SJSA1 (cell line): ENCODE measurements around the gene MBP. TPM values are rescaled to one million over a fixed set of nuclear protein-coding genes. Genes with fewer than 3 reads are reported as not detected.

Source experiments
- DNase-seq, 2 experiments: peaks; one replicate each; pipeline ENCODE4 v3.0.0-alpha.2; 2015 to 2020; ENCODE audit warnings: low spot score in 2 of 2, low read depth in 1 of 2
- H3K27ac ChIP-seq: fragments of 250-450 bp; sonication (Bioruptor Pico); 2 replicates; pipeline ENCODE4 v1.5.1; 2020; ENCODE audit warnings: mild to moderate bottlenecking, moderate library complexity
- H3K27me3 ChIP-seq: fragments of 250-450 bp; sonication (Bioruptor Pico); replicated peaks from 2 replicates; pipeline ENCODE4 v1.5.1; 2020; ENCODE audit warnings: mild to moderate bottlenecking, moderate library complexity
- H3K36me3 ChIP-seq: fragments of 250-450 bp; sonication (Bioruptor Pico); 2 replicates; pipeline ENCODE4 v1.5.1; 2020; ENCODE audit warnings: mild to moderate bottlenecking
- H3K4me1 ChIP-seq: fragments of 250-450 bp; sonication (Bioruptor Pico); replicated peaks from 2 replicates; pipeline ENCODE4 v1.6.1; 2021; ENCODE audit warnings: mild to moderate bottlenecking
- H3K4me3 ChIP-seq: fragments of 250-450 bp; sonication (Bioruptor Pico); 2 replicates; pipeline ENCODE4 v1.5.1; 2020; ENCODE audit warnings: mild to moderate bottlenecking
- H3K9me3 ChIP-seq: fragments of 250-450 bp; sonication (Bioruptor Pico); replicated peaks from 2 replicates; pipeline ENCODE4 v1.5.1; 2020; ENCODE audit warnings: mild to moderate bottlenecking
- total RNA-seq: library from RNA; depleted of rRNA; stranded (reverse); fragments of >200 nt; shearing (Covaris generic); gene quantifications from 2 replicates; pipeline ENCODE4 v1.2.3, GENCODE V29; 2014

Gene MBP
- total RNA-seq, 1 experiment from 2014 or later, result not detected

DNA sequence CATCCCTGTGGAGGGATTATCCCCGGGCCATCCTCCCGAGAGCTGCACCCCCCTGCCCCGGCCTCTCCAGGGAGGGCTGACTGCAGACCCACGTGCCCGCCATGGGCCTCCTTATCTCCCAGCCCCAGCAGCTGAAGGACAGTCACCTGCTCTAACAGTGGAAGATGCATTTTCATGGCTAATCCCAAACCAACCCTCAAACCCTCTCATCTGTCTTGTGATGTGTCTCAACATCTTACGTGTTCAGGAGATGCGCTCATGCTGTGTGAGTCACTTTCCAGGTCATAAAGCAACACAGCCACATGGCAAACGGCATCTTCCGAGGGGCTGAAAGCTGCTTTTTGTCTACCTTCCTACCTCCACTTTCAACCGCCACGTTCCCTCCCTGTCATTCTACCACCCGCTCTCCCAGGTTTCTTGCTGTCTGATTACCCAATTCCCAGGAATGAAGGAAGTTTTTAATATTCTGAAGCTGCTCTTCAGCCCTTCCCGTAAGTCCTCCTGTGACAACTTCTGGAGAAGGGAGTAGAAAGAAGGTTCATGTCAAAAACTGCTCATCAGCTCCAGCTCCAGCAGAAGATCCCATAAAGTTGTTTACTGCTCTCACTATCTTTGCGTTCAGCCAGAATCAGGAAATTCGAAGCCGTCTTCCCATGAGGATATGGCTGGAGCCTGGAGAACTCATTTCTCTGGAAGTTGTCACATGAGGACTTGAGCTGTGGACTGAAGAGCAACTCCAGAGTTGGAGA lies 54.5 kb downstream of the MBP start:
- Histone ChIP-seq H3K36me3 (no peaks in the 10 kb centered on the region), H3K4me1 (peaks cover 23% of the 10 kb centered on the region), H3K27ac (no peak overlapping the region), H3K9me3 (no peaks in the 10 kb centered on the region), H3K4me3 (no peak overlapping the region), H3K27me3 (no peaks in the 10 kb centered on the region)
- DNase-seq, result no peak

DNA sequence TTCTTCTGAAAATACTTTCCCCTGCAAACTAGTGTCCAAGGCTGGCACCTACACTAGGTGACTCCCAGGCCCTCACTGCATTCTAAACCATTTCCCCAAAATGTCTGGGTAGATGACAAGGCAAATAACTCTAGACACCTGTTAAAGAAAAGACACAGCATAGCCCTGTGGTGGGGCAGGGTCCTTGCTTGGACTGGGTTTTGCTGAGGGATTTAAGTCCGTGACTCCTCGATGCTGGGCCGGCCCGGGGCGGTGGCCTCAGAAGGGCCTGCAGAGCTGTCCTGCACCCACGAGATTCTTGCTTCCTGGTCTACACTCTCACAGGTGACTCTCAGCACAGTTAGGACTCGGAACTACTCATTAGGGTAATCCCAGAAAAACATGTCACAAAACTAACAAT lies 55.2 kb downstream of the MBP start:
- H3K36me3 ChIP-seq, result no peaks in the 10 kb centered on the region
- DNase-seq, result no peak
- H3K4me3 ChIP-seq, result no peak overlapping the region
- H3K4me1 ChIP-seq, result peaks cover 27% of the 10 kb centered on the region
- H3K27ac ChIP-seq, result no peak overlapping the region
- no peaks in the 10 kb centered on the region for H3K9me3 ChIP-seq
- H3K27me3 ChIP-seq, result no peaks in the 10 kb centered on the region

DNA sequence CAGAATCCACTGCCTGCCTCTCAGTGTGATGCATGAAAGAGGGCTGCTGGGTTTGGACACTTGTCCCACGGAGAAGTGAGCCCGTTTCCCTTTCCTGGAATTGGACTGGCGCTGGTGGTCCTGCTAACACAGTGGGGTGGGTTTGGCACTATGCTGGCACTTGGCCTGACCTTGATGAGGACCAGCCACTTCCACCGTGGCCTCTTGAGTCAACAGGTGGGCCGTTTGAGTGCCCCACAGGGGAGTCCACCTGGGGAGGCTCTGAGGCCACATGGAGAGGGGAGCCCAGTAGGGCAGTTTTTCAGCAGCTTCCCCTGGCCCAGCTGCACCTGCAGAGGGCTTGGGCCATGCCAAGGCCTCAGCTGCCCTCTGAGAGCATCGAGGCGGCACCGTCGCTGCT lies 56.5 kb downstream of the MBP start:
- peaks cover 36% of the 10 kb centered on the region for H3K4me1 ChIP-seq
- H3K27ac ChIP-seq, result no peak overlapping the region
- no peak for DNase-seq
- H3K4me3 ChIP-seq, result no peak overlapping the region
- no peaks in the 10 kb centered on the region for H3K9me3 ChIP-seq
- no peaks in the 10 kb centered on the region for H3K27me3 ChIP-seq
- H3K36me3 ChIP-seq, result no peaks in the 10 kb centered on the region

DNA sequence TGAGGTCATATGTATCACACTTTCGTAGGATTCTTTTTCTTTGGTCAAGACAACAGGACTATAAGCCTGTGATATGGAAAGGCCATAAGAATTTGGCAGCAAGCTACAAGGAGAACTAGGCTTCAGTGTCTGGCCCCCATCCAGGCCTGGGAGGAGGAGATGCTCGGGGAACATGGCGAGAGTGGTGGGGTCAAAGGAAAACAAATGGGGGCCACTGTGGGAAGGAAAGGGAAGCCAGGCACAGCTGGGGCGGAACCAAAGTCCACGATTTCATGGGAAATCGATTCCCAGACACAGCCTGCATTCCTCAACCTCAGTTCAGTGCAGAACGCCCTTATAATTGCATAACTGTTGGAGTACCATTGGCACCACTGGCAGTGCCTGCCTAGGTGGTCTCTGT lies 58.2 kb downstream of the MBP start:
- no peaks in the 10 kb centered on the region for H3K27me3 ChIP-seq
- no peak overlapping the region for H3K27ac ChIP-seq
- no peak for DNase-seq
- no peaks in the 10 kb centered on the region for H3K9me3 ChIP-seq
- H3K36me3 ChIP-seq, result no peaks in the 10 kb centered on the region
- H3K4me3 ChIP-seq, result no peak overlapping the region
- H3K4me1 ChIP-seq, result peaks cover 45% of the 10 kb centered on the region

DNA sequence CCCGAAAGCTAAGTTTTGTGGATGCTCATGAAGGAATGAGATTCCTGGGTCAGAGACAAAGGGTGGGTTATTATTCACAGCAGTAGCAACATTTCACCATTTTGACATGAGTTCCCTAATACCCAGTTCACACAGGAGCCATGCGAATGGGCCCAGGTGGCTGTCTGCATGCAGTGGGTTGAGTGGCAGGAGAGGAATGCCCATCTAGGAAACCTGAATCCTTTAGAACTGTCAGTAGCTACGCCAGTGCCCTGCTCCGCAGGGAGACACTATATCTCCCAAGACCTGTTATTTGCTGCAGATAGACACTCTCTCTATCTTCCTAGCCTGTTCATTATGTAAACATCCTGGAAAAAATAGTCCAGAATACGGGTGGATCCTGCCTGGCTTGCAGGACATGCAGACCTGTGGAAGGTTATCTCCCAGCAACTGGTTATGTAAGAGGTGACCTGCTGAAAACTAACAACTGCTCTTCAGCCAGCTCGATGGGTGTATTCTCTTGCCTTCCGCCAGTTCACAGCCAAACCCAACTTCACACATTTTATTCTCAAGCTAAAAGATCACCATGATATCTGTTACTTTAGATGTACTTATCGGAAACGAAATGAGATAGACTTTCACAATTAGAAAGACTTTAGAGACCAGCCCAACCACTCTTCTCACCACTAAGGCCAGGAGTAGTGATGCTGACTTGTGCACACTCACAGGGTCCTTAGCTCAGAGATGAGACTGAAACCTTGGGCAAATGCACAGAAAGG lies 59.1 kb downstream of the MBP start:
- H3K27me3 ChIP-seq, result no peaks in the 10 kb centered on the region
- H3K27ac ChIP-seq, result no peak overlapping the region
- no peaks in the 10 kb centered on the region for H3K9me3 ChIP-seq
- no peak for DNase-seq
- H3K36me3 ChIP-seq, result no peaks in the 10 kb centered on the region
- H3K4me1 ChIP-seq, result peaks cover 47% of the 10 kb centered on the region
- no peak overlapping the region for H3K4me3 ChIP-seq

DNA sequence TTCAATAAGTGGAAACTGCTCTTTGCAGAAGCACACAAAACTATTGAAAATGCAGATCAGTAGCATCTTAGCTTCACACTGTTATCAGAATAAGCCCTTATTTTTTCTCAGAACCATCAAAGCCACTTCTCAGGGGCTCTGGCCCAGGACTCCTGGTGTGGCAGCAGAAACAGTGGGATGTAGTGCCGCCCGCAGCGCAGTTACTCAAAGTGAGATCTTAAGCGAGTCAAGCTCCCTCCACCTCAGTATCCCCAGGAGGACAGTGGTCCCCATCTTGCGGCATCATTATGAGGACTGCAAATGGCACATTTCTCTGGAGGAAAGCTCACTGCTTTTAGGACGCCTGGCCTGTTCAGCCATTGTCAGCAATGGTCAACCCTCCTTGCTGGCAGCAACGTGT lies 60.0 kb downstream of the MBP start:
- Histone ChIP-seq H3K27me3 (no peaks in the 10 kb centered on the region), H3K36me3 (no peaks in the 10 kb centered on the region), H3K4me3 (no peak overlapping the region), H3K9me3 (no peaks in the 10 kb centered on the region), H3K4me1 (peaks cover 48% of the 10 kb centered on the region), H3K27ac (peak overlapping the region; percentile 80)
- DNase-seq, result no peak

DNA sequence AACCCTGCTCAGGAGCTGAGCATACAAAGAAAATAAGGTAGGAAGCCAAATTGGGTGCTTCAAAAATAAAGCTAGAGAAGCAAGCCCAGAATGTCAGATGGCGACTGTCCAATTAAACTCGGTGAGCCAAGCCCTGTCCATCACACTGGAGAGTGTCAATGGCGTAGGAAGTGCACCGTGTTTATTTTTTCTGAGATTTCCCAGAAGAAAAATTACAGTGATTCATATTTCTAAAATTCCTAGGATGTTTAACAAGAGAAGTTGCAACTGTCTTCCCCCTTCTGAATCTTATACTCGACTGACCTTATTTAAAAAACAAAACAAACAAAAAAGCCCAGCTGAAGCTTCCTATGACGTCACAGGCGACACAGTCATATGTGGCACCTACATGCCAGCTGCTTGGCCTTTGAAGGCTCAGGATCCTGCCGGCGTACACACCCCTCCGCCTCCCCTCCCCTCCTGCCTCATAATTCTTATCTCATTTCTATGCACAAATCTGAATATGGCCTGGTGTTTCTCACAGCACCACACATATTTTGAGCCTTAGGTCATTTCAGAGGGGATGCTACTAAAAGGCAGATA lies 60.8 kb downstream of the MBP start:
- H3K27me3 ChIP-seq, result no peaks in the 10 kb centered on the region
- peaks cover 56% of the 10 kb centered on the region for H3K4me1 ChIP-seq
- peak; percentile 91 to 97 for DNase-seq
- no peaks in the 10 kb centered on the region for H3K36me3 ChIP-seq
- peak overlapping the region; percentile 80 for H3K27ac ChIP-seq
- H3K9me3 ChIP-seq, result no peaks in the 10 kb centered on the region
- no peak overlapping the region for H3K4me3 ChIP-seq

DNA sequence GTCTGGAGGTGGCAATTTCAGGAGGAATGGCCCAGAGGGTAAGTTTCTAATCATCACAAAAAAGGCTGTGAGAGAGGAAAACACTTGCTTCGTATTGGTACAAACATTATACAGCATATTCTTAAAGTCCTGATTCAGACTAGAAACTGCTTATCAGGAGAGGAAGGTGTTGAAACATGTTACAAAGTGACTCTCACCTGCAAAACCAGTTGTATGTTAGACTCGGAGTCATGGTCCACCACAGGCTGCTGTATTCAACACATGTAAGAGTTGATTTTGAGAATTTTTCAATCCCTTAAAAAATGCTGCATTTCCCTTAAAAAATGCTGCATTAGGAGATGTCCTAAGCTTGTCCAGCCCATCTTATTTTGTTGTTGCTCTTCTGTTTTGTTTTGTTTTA lies 61.5 kb downstream of the MBP start:
- H3K4me3 ChIP-seq, result no peak overlapping the region
- H3K27me3 ChIP-seq, result no peaks in the 10 kb centered on the region
- no peaks in the 10 kb centered on the region for H3K9me3 ChIP-seq
- peak overlapping the region; percentile 80 for H3K27ac ChIP-seq
- DNase-seq, result no peak
- H3K36me3 ChIP-seq, result no peaks in the 10 kb centered on the region
- H3K4me1 ChIP-seq, result peaks cover 64% of the 10 kb centered on the region

DNA sequence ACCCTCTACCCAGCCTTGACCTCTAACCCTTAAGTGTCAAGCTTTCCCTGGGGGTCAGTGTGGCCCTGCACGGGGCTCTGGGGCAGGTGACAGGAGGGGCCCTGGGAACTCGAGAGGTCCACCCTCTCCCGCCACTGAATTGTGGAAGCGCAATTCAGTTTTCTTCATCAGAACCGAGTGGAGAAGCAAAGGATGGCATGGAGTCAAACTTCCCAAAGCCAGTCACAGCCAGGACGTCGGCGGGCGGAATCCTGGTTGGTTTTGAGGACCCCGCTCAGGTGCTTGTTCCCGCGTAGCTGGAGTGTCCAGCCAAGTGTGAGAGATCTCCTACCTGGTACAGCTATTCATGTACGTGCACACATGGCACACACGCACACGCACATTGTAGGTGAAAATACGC lies 62.0 kb downstream of the MBP start:
- H3K9me3 ChIP-seq, result no peaks in the 10 kb centered on the region
- no peaks in the 10 kb centered on the region for H3K27me3 ChIP-seq
- no peak overlapping the region for H3K4me3 ChIP-seq
- peaks cover 68% of the 10 kb centered on the region for H3K4me1 ChIP-seq
- H3K36me3 ChIP-seq, result no peaks in the 10 kb centered on the region
- peak overlapping the region; percentile 80 for H3K27ac ChIP-seq
- no peak for DNase-seq

DNA sequence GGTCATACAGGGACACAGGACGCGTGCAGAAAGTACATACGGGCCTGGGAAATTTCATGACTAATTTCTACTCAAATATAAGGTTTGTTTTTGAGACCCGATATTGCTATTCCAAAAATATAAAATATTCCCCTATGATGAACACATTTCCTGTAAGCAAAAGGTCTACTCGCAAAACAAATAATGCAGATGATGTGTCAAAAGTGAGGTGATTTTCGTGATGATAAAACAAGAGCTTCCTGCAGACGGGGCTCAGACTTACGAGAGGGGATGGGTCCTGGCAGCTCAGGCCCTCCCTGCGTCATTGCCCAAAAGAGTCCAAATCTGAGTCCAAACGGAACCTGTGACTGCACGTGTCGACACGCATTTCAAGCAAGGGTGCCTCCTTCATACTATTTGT lies 62.7 kb downstream of the MBP start:
- Histone ChIP-seq H3K36me3 (no peaks in the 10 kb centered on the region), H3K27ac (peak overlapping the region; percentile 98), H3K4me1 (peaks cover 75% of the 10 kb centered on the region), H3K9me3 (no peaks in the 10 kb centered on the region), H3K27me3 (no peaks in the 10 kb centered on the region), H3K4me3 (no peak overlapping the region)
- DNase-seq, result no peak

DNA sequence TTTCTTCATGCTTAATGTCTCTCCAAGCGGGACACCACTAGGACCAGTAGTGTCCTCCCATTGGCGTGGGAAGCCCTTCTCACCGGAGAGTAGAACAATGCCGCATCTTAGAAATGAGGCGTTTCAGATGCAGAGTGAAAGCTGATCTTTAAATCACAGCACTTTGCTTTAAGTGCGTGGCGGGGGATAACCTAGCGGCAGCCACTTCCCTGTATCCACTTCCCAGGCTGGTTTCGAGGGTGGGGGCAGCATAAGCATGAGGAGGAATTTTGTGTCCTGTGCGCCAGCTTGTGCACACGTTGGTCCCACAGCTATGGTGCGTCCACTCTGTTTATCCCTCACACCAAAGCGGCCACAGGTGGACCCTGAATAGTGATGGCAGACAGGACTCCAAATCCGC lies 63.1 kb downstream of the MBP start:
- no peak for DNase-seq
- H3K36me3 ChIP-seq, result no peaks in the 10 kb centered on the region
- H3K27ac ChIP-seq, result peak overlapping the region; percentile 98
- H3K4me1 ChIP-seq, result peaks cover 79% of the 10 kb centered on the region
- H3K27me3 ChIP-seq, result no peaks in the 10 kb centered on the region
- H3K4me3 ChIP-seq, result no peak overlapping the region
- H3K9me3 ChIP-seq, result no peaks in the 10 kb centered on the region

DNA sequence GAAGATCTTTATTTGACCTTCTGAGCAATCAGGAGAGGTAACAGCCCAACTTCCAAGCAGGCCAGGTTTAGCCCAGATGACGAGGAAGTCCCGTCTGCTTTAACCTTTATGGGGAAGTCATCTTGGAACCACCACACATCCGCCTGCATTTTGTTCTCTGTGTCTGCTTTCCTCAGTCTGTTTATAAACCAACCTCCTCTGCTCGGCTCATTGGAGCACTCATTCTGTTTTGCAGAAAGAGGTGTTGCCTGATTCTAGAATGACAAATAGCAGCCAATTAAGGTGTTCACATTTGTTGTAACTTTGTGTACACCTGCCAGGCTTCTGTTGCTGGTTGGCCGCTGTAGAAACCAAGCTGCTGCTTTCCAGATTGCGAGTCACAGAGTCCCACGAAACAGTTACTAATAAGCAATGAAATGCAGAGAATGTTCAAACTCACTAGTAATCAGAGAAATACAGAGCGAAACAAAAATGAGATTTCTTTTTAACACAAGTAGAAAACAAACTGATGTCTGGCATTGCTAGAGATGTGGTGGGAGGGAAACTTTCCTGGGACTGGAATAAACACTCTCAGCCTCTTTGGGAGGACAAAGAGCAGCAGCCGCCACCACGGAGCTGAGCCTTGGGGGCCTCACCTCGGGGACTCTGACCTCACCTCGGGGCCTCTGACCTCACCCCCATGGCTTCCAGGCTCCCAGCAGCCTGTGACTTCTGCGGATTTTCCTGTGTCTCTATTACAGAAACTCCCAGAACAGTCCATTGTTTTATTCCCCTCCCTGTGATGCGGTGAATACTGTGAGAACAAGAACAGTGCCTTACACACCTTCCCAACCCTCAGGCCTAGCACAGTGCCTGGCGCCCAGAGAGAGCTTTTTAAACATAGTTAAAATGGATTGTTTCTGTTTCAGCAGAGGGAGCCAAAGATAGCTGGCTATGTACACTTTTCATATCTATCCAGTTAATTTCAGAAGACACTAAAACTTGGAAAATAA lies 64.0 kb downstream of the MBP start:
- no peaks in the 10 kb centered on the region for H3K9me3 ChIP-seq
- H3K36me3 ChIP-seq, result no peaks in the 10 kb centered on the region
- no peak overlapping the region for H3K4me3 ChIP-seq
- H3K27ac ChIP-seq, result peak overlapping the region; percentile 98
- H3K27me3 ChIP-seq, result no peaks in the 10 kb centered on the region
- H3K4me1 ChIP-seq, result peaks cover 85% of the 10 kb centered on the region
- DNase-seq, result peak in 1 of 2 experiments; percentile 69

DNA sequence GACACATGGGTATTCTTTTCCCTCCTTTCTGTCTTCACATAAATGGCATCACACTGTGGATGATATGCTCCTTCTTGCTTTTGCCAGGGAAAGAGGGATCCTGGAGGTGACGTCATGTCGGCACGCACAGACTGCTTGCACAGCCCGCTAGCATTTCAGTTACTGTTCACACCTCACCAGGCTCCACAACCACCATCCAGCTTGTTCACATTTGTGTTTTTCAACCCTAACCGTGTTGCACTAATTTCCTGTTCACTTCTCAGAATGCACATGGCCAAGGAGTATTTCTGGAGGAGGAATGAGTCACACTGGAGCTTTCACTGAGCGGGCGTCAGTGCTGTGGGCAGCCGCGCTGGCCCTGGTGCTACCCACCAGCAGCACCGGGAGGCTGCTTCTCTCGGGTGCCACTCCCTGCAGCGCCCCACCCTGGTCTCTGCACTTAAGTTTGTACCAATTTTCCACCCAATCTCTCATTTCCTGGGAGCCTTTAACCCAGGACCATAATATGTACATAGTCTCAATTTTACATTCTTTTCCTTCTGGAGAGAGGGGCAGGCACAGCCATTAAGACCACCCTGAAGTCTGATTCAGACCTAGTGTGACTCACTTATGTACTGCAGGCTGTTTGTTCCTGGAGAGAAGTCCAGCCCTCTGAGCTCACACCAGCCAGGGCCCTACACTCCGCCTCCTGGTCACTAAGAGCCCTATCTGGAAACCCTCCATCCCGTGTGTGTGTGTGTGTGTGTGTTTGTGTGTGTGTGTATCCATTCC lies 65.1 kb downstream of the MBP start:
- Histone ChIP-seq H3K27ac (peak overlapping the region; percentile 98), H3K27me3 (no peaks in the 10 kb centered on the region), H3K4me1 (peaks cover 93% of the 10 kb centered on the region), H3K4me3 (no peak overlapping the region), H3K9me3 (no peaks in the 10 kb centered on the region), H3K36me3 (no peaks in the 10 kb centered on the region)
- DNase-seq, result peak; percentile 94 to 99
